Activated naive CD4-positive, alpha-beta T cell (primary cell): ENCODE measurements around the gene PAXX.

ENCODE experiments used
- DNase-seq, 4 experiments: peaks; one replicate each; lab custom pipeline; 2025; lab: John Stamatoyannopoulos, UW

The PAXX gene, protein sequence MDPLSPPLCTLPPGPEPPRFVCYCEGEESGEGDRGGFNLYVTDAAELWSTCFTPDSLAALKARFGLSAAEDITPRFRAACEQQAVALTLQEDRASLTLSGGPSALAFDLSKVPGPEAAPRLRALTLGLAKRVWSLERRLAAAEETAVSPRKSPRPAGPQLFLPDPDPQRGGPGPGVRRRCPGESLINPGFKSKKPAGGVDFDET

DNA sequence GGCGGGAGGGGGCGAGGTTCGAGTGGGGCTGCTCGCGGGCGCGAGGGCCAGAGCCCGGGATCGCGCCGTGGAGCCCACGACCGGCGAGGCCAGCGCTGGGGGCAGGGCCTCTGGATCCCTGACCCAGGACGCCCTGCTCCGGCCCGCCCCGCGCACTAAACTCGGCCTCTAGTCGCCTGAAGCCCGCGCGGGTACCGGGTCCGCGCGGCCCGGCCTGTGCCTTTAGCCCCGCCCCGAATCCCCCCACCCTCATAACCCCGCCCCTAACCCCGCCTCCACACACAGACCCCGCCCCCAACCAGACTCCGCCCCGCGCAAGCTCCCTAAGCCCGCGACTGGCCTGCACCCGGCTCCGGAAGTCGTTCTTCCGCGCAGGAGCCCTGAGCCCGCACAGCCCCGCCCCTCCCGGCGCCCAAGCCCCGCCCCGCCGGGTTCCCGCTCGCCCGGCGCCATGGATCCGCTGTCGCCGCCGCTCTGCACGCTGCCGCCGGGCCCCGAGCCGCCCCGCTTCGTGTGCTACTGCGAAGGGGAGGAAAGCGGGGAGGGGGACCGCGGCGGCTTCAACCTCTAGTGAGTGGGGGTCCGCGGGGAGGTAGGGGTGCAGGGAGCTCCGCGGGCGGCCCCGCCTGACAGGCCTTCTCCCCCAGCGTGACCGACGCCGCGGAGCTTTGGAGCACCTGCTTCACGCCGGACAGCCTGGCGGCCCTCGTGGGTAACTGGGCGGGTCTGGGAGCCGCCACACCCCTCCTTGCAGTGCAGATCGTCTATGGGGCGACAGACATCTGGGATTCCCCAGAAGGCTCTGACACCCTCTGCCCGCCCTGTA, at the start of gene PAXX:
PAXX (plus strand) TSS at position 430 of the 826 bp plus-strand sequence; CDS start at position 452, 22 bp downstream.
- DNase-seq = peak; percentile 81 to 95 (median 90)

DNA sequence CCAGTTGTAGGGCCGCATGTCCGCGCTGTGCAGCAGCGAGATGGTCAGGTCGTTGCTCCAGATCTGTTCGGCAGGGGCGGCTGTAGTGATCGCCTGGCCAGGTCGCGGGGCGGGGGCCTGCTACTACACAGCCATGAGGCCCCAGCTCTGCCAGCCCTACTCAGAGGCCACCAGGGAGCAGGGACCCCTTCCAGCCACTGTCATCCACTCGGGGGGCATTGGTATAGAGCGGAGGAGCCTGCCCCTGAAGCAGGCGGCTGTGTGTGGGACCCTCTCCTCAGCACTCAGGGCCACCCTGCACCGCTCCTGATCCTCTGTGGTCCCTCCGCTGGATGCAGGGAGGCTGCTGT, 49.4 kb upstream of the PAXX start:
- no peak for DNase-seq

DNA sequence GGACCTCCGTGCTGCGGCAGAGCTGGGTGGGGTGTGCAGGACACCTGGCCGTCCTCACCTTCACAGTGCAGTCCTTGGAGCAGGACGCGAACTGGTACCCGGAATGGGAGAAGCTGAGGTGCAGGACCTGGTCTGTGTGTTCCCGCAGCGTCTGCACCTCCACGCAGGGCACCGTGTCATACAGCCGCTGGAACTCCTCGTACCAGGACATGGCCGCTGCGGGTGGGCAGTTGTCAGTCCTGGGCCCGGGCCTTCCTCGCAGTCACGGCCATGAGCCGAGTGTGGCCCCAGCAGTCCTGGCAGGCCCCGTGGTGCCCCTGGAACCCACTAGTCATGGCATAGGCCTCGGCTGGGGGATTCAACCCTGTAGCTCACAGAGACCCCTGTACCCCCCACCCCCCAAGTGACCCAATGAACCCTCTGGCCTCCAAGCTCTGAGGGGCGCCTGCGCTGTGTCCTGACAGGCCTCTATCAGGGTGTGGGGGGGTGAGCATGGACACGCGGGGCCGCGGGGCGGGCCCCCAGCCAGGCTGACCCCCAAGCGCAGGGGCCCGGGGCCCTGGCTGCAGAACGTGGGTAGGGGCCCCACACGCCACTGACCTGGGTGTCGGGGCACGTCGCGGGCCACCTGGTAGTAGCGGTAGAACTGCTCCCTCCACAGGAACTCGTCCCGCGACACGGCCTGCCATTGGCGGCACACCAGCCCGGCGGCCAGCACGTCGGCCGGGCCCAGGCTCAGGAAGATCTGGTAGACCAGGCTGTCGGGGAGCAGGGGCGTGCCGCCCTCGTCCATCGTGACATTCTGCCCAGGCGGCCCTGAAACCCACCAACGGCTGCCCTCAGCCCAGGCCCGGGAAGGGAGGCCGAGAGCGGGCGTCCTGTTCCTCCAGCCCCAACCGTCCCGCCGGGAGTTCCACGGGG, 48.7 kb upstream of the PAXX start:
- DNase-seq = no peak

DNA sequence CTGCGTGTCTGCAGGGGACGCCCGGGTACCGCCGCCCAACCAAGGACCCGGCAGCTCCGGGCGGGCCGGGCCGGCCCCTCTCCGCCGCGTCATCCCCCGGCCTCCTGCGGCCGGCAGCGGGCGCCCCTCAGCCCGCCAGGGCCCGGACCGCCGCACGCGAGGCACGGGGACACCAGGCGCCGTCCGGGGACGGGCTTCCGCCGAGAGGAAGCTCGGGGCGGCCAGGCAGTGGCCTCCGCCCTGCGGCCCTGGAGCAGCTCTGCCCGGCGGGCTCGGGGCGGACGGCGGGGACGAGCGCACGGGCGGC, 48.1 kb upstream of the PAXX start:
- DNase-seq = no peak

DNA sequence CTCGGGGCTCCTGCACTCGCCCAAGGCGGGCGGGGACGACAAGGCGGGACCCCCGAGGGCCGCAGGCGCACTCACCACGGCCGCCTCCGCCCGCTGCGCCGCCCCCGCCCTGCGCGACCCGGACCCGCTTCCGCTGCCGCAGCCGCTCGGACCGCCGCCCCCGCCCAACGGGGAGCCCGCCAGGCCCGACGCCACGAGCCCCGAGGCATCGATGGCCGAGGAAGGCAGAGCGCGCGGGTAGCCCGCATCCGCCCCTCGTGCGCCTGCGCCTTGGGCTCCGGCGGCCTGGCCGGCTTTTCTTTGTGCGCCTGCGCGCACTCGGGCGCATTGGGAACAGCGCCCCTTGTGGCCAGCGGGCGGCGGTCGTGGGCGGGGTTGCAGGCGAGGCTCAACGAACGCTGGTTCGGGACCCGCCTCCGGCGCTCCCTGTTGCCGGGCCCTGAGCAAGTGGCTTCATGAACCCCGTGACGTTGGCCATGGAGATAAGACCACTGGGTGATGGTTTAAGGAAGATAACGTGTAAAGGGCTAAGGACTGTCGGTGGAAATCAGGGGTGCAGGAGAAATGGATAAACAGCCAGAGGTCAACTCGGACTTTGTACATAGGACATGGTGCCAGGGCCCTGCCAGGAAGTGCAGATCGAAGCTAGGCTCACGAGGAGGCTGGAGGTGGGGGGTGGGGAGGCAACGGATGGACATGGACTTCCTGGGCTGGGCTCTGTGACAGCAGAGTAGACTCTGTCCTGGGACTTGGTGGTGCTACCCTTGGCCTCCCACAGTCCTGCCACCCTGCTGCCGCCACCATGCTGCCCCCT, 47.5 kb upstream of the PAXX start, which contains the start of the genes C8G and FBXW5:
C8G (plus strand) TSS at position 725 of the 814 bp plus-strand sequence; CDS start at position 803, 78 bp downstream.
FBXW5 (minus strand) TSS at position 220 of the 814 bp plus-strand sequence. CDS start 655 bp downstream, outside the sequence.
- DNase-seq = peak; percentile 90 to 94 (median 92)

DNA sequence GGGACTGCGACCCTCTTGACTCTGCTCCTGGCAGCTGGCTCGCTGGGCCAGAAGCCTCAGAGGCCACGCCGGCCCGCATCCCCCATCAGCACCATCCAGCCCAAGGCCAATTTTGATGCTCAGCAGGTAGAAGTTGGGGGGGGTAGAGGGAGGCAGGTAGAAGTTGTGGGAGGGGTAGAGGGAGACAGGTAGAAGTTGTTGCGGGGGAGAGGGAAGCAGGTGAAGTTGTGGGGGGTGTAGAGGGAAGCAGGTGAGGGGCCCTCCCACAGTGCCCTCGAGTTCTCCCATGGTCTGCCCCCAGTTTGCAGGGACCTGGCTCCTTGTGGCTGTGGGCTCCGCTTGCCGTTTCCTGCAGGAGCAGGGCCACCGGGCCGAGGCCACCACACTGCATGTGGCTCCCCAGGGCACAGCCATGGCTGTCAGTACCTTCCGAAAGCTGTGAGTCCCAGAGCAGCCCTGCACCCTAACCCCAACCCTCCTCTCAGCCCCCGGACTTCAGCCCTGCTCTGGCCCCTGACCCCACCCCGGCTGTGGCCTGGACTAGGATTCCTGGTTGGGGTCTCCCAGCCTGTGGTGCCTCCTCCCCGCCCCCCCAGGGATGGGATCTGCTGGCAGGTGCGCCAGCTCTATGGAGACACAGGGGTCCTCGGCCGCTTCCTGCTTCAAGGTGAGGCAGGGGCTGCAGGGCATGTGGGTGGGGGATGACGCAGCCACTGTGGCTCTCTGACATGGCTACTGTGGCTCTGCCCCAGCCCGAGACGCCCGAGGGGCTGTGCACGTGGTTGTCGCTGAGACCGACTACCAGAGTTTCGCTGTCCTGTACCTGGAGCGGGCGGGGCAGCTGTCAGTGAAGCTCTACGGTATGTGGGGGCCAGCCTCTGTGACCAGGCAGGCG, 46.6 kb upstream of the PAXX start:
- no peak for DNase-seq

DNA sequence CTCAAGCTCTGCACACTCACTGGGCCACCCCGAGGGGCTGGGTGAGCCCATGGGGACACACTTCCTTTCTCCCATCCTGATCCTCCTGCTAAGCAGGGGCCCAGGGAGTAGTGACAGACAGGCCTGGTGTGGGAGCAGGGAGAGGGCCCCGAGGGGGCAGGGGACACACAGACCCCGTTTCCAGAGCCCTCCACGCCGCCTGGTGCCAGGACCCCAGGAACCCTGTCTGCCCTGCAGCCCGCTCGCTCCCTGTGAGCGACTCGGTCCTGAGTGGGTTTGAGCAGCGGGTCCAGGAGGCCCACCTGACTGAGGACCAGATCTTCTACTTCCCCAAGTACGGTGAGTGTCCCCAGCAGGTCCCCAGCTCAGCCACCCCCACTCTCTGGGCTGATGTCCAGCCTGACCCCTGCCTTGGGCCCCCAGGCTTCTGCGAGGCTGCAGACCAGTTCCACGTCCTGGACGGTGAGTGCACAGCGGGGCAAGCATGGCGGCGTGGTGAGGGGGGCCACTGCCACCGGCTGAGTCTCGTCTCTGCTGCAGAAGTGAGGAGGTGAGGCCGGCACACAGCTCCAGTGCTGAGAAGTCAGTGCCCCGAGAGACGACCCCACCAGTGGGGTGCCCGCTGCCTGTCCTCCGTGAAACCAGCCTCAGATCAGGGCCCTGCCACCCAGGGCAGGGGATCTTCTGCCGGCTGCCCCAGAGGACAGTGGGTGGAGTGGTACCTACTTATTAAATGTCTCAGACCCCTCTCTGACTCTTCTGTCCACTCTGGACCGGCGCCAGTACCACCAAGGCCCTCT, 45.8 kb upstream of the PAXX start:
- DNase-seq = no peak

DNA sequence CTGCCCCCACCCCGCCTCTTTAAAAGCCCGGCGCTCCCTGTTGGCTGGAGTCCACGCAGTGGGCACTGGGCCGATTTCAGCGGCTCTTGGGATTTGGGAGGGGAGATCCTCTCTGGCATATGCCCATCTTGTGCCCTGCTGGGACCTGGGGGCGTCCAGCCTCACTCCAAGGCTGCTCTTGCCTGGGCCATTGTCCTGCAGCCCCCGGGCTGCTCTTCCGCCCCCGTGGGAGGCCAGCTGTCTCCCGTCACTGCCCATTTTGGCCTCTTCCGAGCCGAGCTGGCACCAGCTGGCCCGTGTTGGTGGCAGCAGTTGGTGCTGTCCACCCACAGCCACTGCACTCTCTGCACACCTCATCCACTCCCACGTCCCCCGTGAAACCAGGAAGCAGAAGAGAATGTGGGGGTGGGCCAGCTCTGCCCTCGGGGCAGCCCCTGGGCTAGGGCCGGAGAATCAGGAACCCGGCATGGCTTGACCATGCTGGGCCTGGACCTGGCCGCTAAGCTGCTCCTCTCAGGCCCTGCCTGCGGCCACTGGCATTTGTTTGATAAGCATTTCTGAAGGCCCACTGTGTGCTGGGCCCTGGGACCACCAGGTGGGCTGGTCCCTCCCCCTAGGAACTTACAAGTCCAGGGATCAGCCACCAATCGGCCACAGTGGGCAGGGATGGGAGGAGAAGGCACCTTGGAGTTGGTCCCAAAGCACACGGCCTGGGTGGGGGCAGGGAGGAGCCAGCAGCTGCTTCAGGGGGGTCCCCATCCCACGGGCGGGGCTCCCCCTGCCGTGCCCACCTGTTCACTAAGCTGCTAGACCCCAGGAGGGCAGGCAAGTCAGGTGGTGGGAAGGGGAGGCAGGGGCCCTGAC, 45.0 kb upstream of the PAXX start:
- no peak for DNase-seq

DNA sequence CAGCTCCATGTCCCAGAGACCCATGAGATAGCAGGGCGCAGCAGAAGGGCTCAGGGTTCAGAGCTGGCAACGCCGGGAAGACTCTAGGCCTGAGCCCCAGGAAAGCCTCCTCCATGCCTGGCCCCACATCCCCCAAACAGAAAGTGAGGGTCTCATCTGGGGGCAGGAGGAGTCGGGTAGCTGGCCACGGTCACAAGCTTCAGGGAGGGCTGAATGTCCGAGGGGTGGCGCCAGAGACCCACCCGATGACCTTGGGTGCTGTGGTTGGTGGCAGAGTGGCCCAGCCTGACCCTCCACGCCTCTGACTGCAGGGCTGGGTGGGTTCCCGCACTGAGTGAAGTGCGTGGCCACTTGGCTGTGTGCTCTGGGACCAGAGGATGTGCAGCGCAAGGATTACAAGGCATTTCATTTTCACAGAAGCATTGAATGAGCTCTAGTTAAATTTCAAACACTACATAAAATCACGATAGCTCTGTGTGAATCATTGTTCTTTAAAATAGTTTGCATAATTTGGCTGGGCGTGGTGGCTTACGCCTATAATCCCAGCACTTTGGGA, 44.2 kb upstream of the PAXX start:
- no peak for DNase-seq

DNA sequence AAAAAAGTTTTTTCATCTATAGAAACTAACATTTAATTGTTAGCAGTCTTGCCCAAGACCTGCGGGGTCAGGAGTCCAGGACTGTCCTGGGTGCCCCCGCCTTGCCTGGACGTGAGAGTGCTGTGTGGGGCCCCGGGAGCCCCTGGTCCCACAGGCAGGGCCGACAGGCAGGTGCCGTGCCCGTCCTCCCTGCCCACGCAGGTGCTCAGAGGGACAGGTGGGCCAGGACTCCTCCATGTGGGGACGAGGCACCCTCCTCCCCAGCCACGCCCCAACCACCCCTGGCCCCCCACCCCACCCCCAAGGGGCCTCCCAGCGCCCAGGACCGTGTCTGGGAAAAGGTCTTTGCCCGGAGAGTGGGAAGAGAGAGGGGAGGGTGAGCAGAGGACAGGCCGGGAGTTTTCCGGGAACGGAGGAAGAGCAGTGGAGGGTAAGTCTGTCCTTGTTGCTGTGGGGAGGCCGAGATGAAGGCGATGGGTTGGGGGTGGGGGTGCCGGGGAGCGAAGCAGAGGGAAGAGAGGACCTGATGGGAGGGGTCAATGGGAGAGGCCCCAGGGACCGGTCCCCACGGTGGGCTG, 42.9 kb upstream of the PAXX start:
- DNase-seq = no peak

DNA sequence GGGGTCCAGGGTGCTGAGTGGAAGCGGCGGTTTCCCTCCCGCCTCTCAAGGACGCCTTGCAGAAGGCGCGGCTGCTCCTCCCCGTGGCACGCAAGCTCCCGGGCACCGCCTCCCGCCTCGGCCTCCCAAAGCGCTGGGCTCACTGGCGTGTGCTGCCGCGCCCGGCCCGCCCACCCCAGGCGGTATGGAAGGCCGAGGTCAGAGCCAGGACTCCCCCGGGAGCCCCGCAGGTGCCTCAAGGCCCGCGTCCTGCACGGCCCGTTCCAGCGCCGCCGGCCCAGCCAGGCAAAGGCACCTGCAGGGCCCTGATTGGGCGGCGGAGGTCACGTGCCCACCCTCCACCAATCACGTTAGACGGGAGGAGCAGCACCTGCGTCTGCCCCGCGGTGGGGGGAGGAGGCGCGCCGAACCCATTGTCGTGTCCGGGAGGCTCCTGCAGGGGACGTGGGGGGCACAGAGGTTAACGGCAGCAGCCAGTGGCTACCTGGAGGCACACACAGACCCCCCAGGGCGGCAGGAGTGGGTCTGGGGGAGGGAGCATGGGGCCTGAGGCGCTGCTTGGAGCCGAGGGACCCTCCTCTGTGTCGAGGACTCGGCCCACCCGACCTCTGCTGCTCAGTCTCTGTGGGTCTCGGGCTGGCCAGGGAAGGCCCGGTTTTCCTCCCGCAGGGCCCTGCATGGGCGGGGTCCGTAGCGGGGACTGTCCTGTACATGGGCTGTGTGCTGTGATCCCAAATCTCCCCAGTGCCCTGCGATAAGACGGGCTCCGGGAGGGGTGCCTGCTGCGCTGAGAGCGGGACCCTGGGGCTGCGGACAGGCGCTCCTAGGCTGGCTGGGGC, 42.2 kb upstream of the PAXX start:
- DNase-seq = peak; percentile 87 to 94 (median 91)

DNA sequence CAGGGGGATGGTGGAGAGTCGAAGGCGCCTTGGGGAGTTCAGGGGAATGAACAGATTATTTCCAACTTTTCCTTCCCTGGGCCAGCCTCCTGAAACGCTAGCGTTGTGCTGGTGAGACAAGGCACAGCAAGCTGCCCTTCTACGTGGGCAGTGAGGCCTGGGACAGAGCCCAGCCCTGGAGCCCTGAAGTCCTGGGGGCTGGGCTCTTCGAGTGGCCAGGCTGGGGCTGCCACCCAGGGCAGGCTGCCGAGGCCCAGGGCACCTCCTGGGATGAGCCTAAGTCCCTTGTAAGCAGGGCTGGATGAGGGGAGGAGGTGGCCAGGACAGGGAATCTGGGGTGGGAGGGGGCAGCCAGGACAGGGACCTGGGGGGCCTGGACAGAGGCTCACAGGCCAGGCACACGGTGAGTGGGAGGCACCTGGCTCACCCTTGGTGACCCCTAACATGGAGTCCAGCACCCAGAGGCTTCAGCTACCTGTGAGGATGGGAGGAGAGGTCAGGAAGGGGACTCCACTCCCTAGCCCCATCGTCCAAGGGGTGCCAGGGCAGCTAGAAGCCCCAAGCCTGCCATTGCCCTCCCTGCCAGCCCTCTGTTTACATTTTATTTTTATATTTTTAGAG, 41.5 kb upstream of the PAXX start:
- no peak for DNase-seq

DNA sequence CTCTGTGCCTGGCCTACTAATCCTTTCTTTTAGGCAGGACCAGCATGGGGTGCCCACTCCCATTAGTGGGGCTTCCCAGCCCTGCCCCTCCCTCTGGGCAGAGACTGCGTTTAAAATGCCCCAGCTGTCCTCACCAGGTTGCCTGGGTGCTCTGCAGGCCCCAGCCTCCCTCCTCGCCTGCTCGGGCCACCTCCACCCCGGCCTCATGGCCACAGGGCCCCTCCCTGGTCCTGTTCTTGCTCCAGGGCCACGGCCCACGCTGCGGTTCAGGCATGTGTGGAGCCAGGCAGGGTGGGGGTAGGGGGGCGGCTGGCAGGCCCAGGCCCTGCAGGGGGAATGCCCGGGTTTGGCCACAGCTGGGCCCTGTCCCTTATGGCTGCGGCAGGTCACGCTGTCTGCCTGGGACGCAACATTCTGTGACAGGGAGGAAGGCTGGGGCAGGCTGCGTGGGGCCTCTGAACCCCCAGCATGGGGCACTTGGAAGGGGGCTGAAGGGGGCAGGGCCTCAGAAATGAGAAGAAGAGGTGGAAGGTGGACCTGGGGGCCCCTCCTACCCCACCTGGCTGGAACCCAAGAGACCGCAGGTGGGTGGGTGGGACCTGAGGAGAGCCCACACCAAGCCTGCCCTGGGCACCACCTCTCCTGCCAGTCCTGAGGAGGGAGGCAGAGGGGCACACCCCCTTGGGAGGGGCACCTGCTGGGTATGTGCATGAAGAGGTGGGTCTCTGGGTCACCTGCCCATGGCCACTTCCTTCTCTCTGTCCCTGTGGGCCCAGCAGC, 40.5 kb upstream of the PAXX start, which contains the start of gene LCN12:
LCN12 (plus strand) TSS at position 733 of the 780 bp plus-strand sequence. CDS start 55 bp downstream, outside the sequence.
- DNase-seq = no peak

DNA sequence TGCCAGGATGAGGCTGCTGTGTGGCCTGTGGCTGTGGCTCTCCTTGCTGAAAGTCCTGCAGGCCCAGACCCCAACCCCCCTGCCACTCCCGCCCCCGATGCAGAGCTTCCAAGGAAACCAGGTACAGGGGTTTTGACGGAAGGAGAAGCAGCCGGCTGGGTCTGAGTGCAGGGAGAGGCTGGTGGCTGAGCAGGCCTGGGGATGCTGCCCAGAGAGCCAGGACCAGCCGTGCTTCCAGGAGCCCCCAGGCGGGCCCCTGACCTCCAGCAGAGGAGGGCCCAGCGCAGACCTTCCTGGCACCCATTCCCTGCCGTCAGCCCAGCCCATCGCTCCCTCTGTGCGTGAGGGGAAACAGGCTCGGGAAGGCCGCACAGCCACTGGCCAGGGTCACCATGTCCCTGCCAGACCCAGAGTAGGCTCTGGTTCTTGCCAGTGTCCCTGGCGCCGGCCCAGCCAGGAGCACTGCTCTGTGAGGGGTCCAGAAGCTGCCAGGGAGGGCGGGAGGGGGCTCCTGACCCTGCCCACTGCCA, 39.8 kb upstream of the PAXX start:
- DNase-seq = no peak
